Measurements from ENCODE around the gene LRRC26.

The LRRC26 gene

GRCh38 chr9:137168573-137168903, 1.3 kb downstream of the LRRC26 start:
- no peak for DNase-seq (ENCODE audit: low read depth, low spot score)

- DNase-seq (ENCODE audit: low read depth, low spot score), result no peak
These were observed 1.9 kb downstream of the LRRC26 start for GRCh38 chr9:137167747-137168572.

- DNase-seq (ENCODE audit: low read depth, low spot score), result no peak
These were observed 2.5 kb downstream of the LRRC26 start for GRCh38 chr9:137167277-137167746.

- no peak for DNase-seq (ENCODE audit: low read depth, low spot score)
These were observed 3.2 kb downstream of the LRRC26 start for GRCh38 chr9:137166380-137167229.

GRCh38 chr9:137165250-137165836, 4.5 kb downstream of the LRRC26 start:
- no peak for DNase-seq (ENCODE audit: low read depth, low spot score)

GRCh38 chr9:137164370-137165249, 5.2 kb downstream of the LRRC26 start:
- DNase-seq (ENCODE audit: low read depth, low spot score), result no peak

- no peak for DNase-seq (ENCODE audit: low read depth, low spot score)
These were observed 6.0 kb downstream of the LRRC26 start for GRCh38 chr9:137163805-137164204.

- no peak for DNase-seq (ENCODE audit: low read depth, low spot score)
These were observed 6.5 kb downstream of the LRRC26 start for GRCh38 chr9:137163365-137163715.

GRCh38 chr9:137162505-137163364, 7.1 kb downstream of the LRRC26 start:
- no peak for DNase-seq (ENCODE audit: low read depth, low spot score)

GRCh38 chr9:137161558-137162486, 8.0 kb downstream of the LRRC26 start:
- no peak for DNase-seq (ENCODE audit: low read depth, low spot score)

GRCh38 chr9:137160716-137161557, 8.9 kb downstream of the LRRC26 start:
- no peak for DNase-seq (ENCODE audit: low read depth, low spot score)

GRCh38 chr9:137160054-137160425, 9.8 kb downstream of the LRRC26 start:
- DNase-seq (ENCODE audit: low read depth, low spot score), result no peak

GRCh38 chr9:137159105-137160053, 10.5 kb downstream of the LRRC26 start:
- DNase-seq (ENCODE audit: low read depth, low spot score), result no peak

GRCh38 chr9:137158625-137159024, 11.2 kb downstream of the LRRC26 start:
- no peak for DNase-seq (ENCODE audit: low read depth, low spot score)

- no peak for DNase-seq (ENCODE audit: low read depth, low spot score)
These were observed 12.0 kb downstream of the LRRC26 start for GRCh38 chr9:137157618-137158415.

GRCh38 chr9:137156567-137157375, 13.1 kb downstream of the LRRC26 start:
- no peak for DNase-seq (ENCODE audit: low read depth, low spot score)

Measured in smooth muscle cell of the brain vasculature (primary cell).